Posterior vena cava (tissue), 2 donors: ENCODE results near the gene OCRL. TPM values are rescaled to one million over a fixed set of nuclear protein-coding genes. Genes with fewer than 3 reads are reported as not detected.
A peak's percentile ranks its signal among the peaks of the same experiment; 100 is the strongest.

Experiments used
- DNase-seq: peaks from one replicate; pipeline ENCODE4 v3.0.0-alpha.2; 2020; ENCODE audit warnings: low spot score
- intact Hi-C, 2 donors: fragments of 100-400 bp; cut with DNase I; formaldehyde crosslinking; loops; one replicate each; pipeline versions ENCODE4 v1.14.1 to v1.14.2; 2022 to 2023
- long read RNA-seq, 2 donors: library from polyadenylated mRNA; unstranded; transcript quantifications; one replicate each; pipeline ENCODE4 v2.0.0, GENCODE V29; 2020 to 2021
- total RNA-seq, 2 donors: library from RNA; stranded (reverse); fragmentation: NEBNext Ultra II Directional; extraction: Animal tissue kit (Norgen Biotek cat#: 25700); gene quantifications; one replicate each; pipeline ENCODE4 v1.2.1, GENCODE V29; 2021
- donor health status: DM: yes; HTN: yes; CAD: no.
- donor health status: DM: yes; HTN: yes; CAD: no.

Gene OCRL
- 10 to 100 TPM; 24.8 to 25.6 TPM for total RNA-seq
- long read RNA-seq, donor 1, full-length matches to known transcripts: 5 of 15 reads
- long read RNA-seq, donor 1, partial matches to known transcripts: 4 of 15 reads
- long read RNA-seq, donor 1, other reads (novel, unspliced or antisense): 6 of 15 reads
- long read RNA-seq, donor 2, partial matches to known transcripts: 2 of 3 reads
- long read RNA-seq, donor 2, other reads (novel, unspliced or antisense): 1 of 3 reads

DNA sequence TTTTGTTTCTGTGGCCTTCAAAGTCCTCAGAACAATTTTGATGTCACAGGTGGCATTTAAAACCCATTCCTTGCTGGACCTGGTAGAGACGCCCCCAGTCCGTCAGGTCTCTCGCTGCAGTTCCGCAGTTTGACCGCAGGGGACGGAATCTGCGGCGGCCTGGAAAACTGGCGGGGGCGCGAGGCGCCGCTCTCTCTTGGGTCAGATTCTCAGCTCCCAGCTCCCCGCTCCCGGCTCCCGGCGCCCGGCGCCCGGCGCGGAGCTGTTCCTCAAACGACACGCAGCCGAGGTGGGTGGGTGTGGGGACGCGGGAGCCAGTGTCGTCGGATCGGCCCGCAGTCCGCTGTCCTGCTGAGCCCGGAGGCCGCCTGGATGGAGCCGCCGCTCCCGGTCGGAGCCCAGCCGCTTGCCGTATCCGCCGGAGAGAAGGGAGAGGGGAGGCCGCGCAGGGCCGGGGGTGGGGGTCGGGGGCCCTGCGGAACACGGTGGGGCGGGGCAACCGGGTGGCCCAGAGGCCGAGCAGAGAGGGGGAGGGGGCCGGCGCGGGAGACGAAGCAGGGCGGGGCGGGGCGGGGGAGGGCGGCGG is at the start of gene OCRL:
Gene OCRL (plus strand): TSS at position 192 of the 586 bp plus-strand sequence. CDS start 181 bp downstream, at position 373.
- DNase-seq: peak; percentile 91
- intact Hi-C loops: no loop called here

DNA sequence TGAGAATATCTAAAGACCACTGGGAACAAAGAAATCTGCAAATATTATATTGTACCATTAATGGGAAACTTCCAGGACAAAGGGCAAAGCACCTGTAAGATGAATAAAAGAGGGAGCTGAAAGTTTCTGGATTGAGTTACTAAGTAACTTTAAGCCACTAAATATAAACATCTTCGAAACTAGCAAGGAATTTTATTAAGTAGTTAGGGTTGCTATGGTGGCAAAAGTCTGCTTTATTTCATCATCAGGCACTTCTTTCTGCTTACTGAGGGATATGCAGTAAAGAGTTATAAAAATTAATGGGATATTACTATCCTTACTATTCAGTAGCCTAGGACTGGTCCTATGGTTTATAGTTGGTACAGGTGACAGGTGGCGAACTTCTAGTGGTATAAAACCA is 49.7 kb upstream of the OCRL start:
- intact Hi-C loops: no loop called here

DNA sequence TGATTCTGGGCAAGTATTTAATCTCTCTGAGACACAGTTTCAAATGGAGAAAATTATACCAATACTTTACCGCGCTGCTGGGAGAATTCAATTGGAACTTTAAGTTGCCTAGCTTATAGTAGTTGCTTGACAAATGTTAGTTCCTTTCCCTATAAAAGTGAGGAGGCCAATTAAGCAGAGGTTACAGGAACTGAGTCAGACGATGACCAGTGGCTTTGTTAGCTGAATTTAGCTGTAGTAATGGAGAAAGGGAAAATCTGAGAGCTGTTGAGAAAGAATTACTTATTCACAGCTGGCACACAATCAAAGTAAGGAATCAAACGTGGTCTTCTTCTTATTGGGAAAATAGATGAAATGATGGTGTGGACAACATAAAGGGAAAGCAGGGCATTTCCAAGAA is 46.4 kb upstream of the OCRL start:
- DNase-seq: no peak
- intact Hi-C loops: no loop called here

More for the DNA sequence above, 49.7 kb upstream of the OCRL start:
- no peak for DNase-seq

DNA sequence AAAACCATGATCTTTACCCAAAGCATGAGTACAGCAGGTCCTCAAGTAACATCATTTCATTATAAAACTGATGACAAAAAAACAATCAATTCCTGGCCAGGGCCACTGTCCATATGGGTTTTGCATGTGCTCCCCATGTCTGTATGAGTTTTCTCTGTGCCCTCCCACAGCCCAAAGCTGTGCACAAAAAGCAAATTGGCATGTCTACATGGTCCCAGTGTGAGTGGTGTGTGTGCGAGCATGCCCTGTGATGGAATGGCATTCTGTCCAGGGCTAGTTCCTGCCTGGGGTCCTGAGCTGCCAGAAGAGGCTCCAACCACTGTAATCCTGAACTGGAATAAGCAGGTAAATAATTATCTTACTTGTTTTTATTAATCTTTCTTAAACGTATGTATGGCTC is 45.2 kb upstream of the OCRL start:
- no peak for DNase-seq
- intact Hi-C loops: no loop called here

DNA sequence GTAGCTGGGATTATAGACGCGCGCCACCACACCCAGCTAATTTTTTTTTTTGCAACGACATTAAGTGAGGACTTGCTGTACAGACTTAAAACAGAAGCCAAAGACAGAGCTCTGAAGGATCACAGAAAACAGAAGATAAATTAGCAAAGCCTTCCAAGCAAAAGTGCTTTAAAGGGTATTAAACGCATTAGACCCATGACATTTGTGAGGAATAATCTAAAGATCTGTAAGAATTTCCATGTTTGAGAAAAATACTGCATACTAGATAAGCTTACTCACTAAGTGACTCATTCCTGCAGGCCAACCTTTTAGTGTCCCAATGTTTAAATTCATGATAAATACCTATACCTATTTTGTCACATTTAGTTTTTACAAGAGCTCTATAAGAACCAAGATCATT is 44.2 kb upstream of the OCRL start:
- intact Hi-C loops: no loop called here

DNA sequence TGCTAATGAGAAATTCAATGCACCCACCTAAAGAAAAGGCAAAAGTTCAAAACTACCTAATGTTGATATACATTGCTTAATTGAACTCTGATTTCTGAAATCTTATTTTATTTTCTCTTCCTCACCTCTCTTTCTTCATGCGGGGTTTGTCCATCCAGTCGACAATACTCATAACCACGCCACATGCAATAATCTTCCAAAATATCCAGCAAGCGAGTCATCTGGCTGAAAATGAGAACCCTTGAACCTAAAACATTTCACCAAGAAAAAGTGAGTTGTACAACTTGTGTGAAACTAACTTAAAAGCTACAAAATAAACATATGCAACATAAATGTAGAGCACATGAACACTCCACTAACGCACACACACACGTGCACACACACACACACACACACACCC is 43.4 kb upstream of the OCRL start:
- intact Hi-C loops: no loop called here

More for the DNA sequence above, 44.2 kb upstream of the OCRL start:
- DNase-seq: no peak

DNA sequence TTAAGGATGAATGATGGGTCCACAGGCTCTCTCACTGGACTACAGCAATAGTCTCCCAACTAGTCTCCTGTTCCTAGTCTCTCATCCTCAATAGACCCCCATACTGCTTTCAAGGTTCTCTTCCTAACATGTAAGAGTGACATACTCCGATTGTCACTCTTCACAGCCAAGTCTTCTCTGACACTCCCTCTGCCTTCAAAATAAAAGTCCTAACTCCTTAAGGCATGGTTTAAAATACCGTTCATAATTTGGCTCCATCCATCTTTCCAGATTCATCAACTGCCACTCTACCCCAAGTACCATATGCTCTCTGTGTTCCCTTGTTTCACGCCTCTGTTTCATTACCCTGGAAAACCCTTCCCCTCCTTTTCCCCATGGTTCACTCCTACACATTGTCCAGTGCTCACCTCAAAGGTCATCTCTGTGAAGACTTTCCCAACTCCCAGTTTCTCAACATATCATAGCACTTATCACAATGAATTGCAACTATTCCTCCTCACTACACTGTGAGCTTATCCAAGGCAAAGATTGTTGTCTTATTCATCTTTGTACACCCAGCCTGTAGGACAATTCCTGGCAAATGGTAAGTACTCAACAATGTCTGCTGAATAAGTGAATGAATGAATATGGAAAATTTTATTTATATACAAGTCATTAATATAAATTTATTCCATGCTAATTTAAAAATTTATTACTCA is 42.8 kb upstream of the OCRL start:
- no peak for DNase-seq
- intact Hi-C loops: no loop called here

More for the DNA sequence above, 43.4 kb upstream of the OCRL start:
- DNase-seq: no peak

DNA sequence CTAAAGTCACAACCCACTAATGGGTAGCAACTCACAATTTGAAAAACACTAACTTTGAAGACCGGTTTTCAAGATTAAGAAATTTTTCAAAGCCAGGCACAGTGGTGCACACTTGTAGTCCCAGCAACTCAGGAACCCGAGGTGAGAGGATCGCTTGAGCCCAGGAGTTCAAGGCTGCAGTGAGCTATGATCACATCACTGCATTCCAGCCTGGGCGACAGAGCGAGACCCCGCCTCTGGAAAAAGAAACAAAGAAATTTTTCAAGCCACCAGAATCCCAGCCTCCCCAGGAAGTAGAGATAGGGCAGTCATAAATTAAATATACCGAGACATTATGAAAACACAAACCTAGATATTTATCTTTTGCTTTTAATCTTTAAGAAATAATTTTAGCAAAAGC is 29.7 kb upstream of the OCRL start:
- DNase-seq: no peak
- intact Hi-C loops: no loop called here

DNA sequence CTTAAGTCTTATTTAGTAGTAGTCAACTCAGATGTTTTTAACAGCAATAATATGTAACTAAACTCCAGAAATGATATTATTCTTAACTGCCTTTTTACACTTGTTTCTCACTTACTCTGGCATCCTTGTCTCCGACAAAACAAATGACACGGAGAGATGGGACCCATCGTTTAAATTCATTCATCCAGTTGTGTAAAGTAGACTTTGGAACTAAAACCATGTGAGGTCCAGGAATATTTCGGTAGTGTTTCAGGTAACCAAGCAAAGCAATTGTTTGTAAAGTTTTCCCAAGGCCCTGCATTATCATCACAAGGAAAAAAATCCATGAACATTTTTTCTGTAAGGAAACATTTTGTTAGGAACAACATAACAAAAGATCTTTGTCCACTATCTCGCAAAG is 28.4 kb upstream of the OCRL start:
- intact Hi-C loops: no loop called here
- DNase-seq: no peak

DNA sequence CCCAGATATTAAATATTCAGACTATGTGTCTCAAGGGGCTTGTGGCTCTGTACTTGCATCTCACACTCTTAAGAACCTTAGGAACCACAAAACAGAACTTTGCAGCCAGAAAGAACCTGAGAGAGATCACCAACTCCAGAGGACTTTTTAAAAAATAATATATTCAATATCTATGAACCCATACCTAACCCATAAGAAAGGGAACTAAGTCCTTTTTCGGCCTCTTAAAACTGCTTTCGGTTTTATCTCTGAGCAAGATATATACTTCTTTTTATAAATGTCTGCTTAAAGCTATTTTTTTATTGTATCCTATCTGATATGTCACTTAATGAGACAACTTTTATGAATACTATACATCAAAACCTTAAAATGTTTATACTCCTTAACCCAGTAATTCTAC is 27.6 kb upstream of the OCRL start:
- intact Hi-C loops: no loop called here
- no peak for DNase-seq

DNA sequence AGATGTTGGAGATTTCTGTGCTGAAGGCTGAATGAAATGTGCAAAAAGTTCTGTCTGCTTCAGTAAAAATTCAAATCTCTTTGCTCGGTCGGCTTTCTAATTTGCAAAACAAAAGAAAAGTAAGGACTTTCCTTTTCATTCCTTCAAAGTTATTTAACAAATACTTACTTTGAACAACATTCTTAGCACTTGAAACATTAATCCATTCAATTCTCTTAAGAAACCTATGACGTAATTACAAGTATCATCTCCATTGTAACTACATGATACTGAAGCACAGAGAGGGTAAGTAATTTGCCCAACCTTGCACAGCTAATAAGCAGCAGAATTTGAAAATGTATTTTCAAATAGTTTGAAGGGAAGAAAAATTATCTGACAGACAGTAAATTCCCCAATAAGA is 23.7 kb upstream of the OCRL start:
- DNase-seq: no peak
- intact Hi-C loops: no loop called here

DNA sequence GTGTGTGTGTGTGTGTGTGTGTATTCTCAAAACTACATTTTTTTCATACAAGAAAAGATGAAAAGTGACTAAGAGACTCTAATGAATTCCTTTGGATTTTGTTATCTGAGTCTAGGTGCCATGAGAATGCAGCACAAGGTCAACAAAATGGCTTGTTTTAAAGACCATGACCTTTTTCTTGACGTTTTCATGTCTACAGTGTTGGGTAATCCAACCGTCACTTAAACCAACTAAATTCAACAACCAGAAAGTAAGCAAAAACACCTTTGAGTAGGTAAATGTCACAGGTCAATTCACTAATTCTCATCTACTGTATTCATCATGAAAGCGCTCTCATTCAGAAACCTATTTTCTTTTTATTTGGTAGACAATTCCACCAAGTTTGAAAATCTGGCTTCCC is 19.9 kb upstream of the OCRL start:
- intact Hi-C loops: no loop called here
- no peak for DNase-seq

DNA sequence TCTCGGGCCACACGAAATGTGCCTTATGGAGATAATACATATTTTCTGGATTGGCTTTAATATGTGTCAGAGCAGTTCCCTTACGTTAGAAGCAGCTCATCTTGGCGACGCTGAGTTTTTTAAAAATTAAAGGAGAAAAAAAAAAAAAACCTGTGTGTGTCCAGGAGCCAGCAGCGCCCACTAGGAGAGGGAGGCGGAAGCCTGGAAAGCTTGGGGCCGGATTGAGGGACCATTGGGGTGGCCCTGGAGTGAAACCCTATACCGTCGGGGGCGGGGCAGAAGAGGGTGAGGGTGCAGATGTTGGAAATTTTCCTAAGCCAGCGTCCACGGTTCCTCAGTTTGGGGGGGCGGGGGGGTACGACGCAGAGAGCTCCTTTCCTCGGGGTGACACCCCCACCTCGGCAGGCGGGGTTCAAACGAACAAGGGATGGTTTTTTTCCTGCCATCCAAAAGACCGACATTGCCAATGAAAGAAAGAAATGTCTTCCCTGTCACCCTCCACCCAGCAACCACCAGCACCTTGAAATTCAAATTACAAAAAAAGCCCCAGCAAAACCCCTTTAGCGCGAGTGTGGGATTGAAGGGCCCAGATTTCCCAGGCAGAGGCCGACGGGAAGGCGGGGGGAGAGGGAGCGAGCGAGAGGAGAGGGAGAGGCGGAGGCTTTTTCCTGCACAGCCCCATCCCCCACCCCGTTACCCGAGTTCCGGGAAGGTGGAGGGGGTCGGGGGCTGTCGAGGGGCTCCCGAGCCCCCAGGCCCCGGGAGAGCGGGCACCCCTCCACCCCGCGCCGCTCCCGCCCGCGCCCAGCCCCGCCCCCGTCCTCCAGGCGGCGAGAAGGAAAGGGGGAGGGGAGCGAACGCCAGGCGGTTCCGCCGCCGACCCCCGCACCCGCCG is 17.6 kb upstream of the OCRL start:
- intact Hi-C loops: no loop called here

DNA sequence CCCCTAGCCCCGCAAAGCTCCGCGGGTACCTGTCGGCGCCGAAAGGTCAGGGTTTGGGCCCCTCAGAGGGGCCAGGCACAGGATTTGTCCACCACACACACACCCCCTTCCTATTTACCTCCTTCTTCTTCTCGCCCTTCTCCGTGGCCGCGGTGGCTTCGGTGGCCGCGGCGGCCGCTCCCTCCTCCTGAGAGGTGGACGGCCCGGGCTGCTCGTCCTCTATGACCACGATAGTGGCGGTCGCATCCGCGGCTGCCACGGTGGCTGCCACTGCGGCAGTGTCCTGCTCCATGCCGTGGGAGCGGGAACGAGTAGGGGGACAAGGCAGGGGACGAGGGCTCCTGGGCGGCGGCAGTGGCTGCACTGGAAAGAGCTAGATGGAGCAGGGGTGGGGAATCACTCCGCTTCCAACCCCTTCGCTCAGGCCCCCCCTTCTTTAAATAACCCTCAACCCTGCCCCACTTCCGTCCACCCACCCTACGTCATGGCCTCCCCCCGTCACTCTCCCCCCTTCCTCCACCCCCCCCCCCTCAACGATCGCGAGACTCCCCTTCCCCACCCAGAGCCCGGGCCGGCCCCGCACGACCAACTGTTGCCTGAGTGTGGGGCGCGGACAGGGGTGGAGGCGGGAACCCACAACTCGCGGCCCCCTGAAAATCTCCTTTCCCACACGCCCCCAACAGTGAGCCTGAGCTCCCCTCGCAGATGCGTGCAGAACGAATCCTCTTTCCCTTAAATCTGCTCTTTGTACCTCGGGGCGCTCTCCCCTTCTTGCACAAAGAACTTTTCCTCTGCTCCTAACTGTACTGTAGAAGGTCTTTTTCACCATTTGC is 16.8 kb upstream of the OCRL start, which contains the start of gene SMARCA1:
Gene SMARCA1 (minus strand): TSS at position 412 of the 833 bp plus-strand sequence. CDS start 120 bp downstream, at position 292.
- intact Hi-C loops: no loop called here
- DNase-seq: no peak

More for the DNA sequence above, 17.6 kb upstream of the OCRL start:
- no peak for DNase-seq

DNA sequence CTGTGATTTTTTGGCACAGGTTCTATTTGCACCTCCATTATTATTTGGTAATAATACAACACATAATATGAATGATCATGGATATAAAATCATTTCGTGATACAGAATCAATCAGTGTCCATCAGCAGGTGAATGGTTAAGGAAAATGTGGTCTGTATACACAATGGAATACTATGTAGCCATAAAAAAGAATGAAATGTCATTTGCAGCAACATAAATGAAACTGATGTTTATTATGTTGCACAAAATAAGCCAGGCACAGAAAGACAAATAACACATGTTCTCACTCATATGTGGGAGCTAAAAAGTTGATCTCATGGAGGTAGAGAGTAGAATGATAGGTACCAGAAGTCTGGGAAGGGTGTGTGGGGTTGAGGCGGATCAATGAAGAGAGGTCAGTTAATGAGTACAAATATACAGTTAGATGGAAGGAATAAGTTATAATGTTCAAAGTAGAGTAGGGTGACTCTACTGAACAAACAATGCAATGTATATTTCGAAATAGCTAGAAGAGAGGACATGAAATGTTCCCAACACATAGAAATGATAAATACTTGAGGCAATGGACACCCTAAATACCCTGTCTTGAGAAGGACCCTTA is 15.7 kb upstream of the OCRL start:
- intact Hi-C loops: no loop called here
- DNase-seq: no peak

DNA sequence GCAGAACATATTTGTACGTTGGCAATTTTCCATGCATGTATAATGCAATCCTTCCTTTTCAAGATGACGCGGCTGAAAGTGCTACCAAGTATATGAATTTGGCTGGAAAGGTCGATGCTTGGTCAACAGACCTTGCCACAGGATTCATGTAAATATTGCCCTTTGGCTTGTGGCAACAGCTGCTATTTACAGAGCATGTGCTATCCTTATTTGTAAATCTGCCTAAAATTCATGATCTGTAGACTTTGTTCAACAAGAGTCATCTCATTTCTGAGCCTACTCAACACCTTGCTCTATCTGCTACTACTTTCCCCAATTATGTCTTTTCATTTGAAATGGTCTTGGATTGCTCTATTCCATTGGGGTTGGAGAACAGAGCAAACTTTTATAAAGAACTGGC is 14.9 kb upstream of the OCRL start:
- intact Hi-C loops: no loop called here
- DNase-seq: no peak

DNA sequence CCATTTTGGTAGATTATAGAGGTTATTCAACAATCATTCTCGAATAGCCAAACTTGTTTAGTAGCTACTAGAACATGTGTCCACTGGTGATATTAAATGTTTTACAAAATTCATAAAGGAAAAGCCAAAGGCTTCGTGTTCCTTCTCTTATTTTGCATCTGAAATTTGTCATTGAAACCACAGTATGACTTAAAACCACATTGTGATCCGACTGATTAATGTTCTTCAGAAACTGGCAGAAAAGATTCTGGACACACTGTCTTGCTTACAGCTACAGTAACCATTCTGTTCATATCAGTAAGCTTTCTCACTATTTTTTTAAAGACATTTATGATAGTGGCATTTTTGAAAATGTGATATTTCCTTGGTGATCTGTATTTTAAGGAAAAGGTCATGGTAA is 14.2 kb upstream of the OCRL start:
- no peak for DNase-seq
- intact Hi-C loops: no loop called here

DNA sequence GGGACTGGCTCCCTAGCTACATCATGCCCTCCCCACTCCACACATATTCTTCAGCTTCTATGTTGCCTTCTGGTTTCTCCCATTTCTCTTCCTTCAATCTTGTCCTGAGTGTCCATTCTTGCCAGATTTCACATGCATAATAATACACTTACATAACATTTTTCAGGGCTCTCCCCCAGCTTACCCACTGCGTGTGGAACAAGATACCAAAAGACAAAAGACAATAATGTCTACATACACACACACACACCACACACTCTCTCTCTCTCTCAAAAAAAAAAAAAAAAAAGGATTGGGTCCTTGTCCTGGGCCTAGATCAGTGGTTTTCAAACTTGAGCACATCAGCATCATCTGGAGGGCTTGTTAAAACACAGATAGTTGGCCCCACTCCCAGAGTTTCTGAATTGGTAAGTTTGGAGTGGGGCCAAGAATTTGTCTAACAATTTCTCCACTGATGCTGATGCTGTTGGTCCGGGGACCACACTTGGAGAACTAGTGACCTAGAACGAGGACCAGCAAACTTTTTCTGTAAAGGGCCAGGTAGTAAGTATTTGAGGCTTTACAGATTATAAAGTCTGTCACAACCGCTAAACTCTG is 10.3 kb upstream of the OCRL start:
- no peak for DNase-seq
- intact Hi-C loops: no loop called here
